ENCODE results near the gene GNB4. TPM values are rescaled to one million over a fixed set of nuclear protein-coding genes. Genes with fewer than 3 reads are reported as not detected.
A peak's percentile ranks its signal among the peaks of the same experiment; 100 is the strongest.

GNB4 gene
- total RNA-seq, 4 donors from 2014 or later: 18.2 to 110 (median 47.8) TPM

- H3K9me3 ChIP-seq: no peaks in the 10 kb centered on the region
- H3K4me1 ChIP-seq: no peaks in the 10 kb centered on the region
- H3K27ac ChIP-seq: peak overlapping the region; percentile 92 to 95
- intact Hi-C loops (cut with DNase I; ENCODE audit: low total_unique reads): loop anchor here (10.0 kb wide), 1 partner anchor 112 kb away; the partner anchor contains the start of gene ACTL6A
- DNase-seq: no peak
- no peak overlapping the region for H3K4me3 ChIP-seq
- TF ChIP-seq POLR2A (IDR thresholded peaks at IDR 0.05) (no peak), CTCF (IDR thresholded peaks at IDR 0.05) (no peak)
- H3K27me3 ChIP-seq: no peaks in the 10 kb centered on the region
- H3K36me3 ChIP-seq: no peaks in the 10 kb centered on the region
Measured at GRCh38 chr3:179452872-179453271, 1.6 kb upstream of the GNB4 start.

GRCh38 chr3:179452176-179452564 is 900 bp upstream of the GNB4 start:
- no peaks in the 10 kb centered on the region for H3K36me3 ChIP-seq
- TF ChIP-seq CTCF (IDR thresholded peaks at IDR 0.05) (no peak), POLR2A (IDR thresholded peaks at IDR 0.05) (no peak)
- peak overlapping the region; percentile 59 to 75 for H3K4me3 ChIP-seq
- DNase-seq: no peak
- no peaks in the 10 kb centered on the region for H3K27me3 ChIP-seq
- H3K9me3 ChIP-seq: no peaks in the 10 kb centered on the region
- H3K4me1 ChIP-seq: no peaks in the 10 kb centered on the region
- intact Hi-C loops (cut with DNase I; ENCODE audit: low total_unique reads): loop anchor here (10.0 kb wide), 1 partner anchor 113 kb away; the partner anchor contains the start of gene ACTL6A
- peak overlapping the region; percentile 92 to 95 for H3K27ac ChIP-seq

- Histone ChIP-seq H3K27ac (peak overlapping the region; percentile 92 to 95), H3K9me3 (no peaks in the 10 kb centered on the region), H3K4me1 (no peaks in the 10 kb centered on the region), H3K27me3 (no peaks in the 10 kb centered on the region), H3K4me3 (peak overlapping the region; percentile 59 to 75), H3K36me3 (no peaks in the 10 kb centered on the region)
- intact Hi-C loops (cut with DNase I; ENCODE audit: low total_unique reads): loop anchor here (10.0 kb wide), 1 partner anchor 114 kb away; the partner anchor contains the start of gene ACTL6A
- DNase-seq: peak; percentile 18 to 41
- TF ChIP-seq CTCF (IDR thresholded peaks at IDR 0.05) (no peak), POLR2A (IDR thresholded peaks at IDR 0.05) (no peak)
Measured at GRCh38 chr3:179450901-179451264, 387 bp downstream of the GNB4 start.

GRCh38 chr3:179450261-179450701 is 989 bp downstream of the GNB4 start:
- no peak for TF ChIP-seq POLR2A (IDR thresholded peaks at IDR 0.05)
- no peak for TF ChIP-seq CTCF (IDR thresholded peaks at IDR 0.05)
- Histone ChIP-seq H3K36me3 (no peaks in the 10 kb centered on the region), H3K27me3 (no peaks in the 10 kb centered on the region), H3K4me1 (no peaks in the 10 kb centered on the region), H3K27ac (peak overlapping the region; percentile 92 to 95), H3K4me3 (peak overlapping the region; percentile 59 to 75), H3K9me3 (no peaks in the 10 kb centered on the region)
- intact Hi-C loops (cut with DNase I; ENCODE audit: low total_unique reads): loop anchor here (10.0 kb wide), 1 partner anchor 115 kb away; the partner anchor contains the start of gene ACTL6A
- DNase-seq: no peak

- H3K27ac ChIP-seq: peak overlapping the region; percentile 92 to 95
- no peaks in the 10 kb centered on the region for H3K4me1 ChIP-seq
- no peaks in the 10 kb centered on the region for H3K27me3 ChIP-seq
- H3K9me3 ChIP-seq: no peaks in the 10 kb centered on the region
- peak overlapping the region; percentile 59 to 75 for H3K4me3 ChIP-seq
- intact Hi-C loops (cut with DNase I; ENCODE audit: low total_unique reads): loop anchor here (10.0 kb wide), 1 partner anchor 115 kb away; the partner anchor contains the start of gene ACTL6A
- no peak for DNase-seq
- no peak for TF ChIP-seq CTCF (IDR thresholded peaks at IDR 0.05)
- no peak for TF ChIP-seq POLR2A (IDR thresholded peaks at IDR 0.05)
- no peaks in the 10 kb centered on the region for H3K36me3 ChIP-seq
Measured at GRCh38 chr3:179449636-179450035, 1.6 kb downstream of the GNB4 start.
